K562 (cell line): ENCODE measurements around the gene HAP1. TPM values are rescaled to one million over a fixed set of nuclear protein-coding genes. Genes with fewer than 3 reads are reported as not detected.

ENCODE experiments used
- ATF1 ChIP-seq, 2 experiments: fragments of 450-650 bp in 1 of 2; IDR thresholded peaks; 2 replicates each; pipeline ENCODE4 v1.6.1; 2016; ENCODE audit warnings: missing compliant biosample characterization in 1 of 2, missing genetic modification characterization in 1 of 2
- BRF2 ChIP-seq: IDR thresholded peaks from 3 replicates; pipeline ENCODE4 v1.6.1; 2011; ENCODE audit warnings: borderline replicate concordance, mild to moderate bottlenecking; ENCODE audit not compliant: insufficient read length, insufficient read depth
- CGGBP1 ChIP-seq: fragments of 250-450 bp; sonication (Bioruptor Pico); IDR thresholded peaks from 2 replicates; pipeline ENCODE4 v1.9.0; 2021; ENCODE audit warnings: mild to moderate bottlenecking
- FOXP1 ChIP-seq: sonication (generic); formaldehyde crosslinking; IDR thresholded peaks from 2 replicates; pipeline ENCODE4 v1.8.0; 2022; ENCODE audit warnings: mild to moderate bottlenecking, missing genetic modification reagents
- GATAD2A ChIP-seq: fragments of 450-650 bp; IDR thresholded peaks from 2 replicates; pipeline ENCODE4 v1.6.1; 2017
- KLF16 ChIP-seq: IDR thresholded peaks from 2 replicates; pipeline ENCODE4 v1.6.1; 2016; ENCODE audit warnings: antibody characterized with exemption
- L3MBTL2 ChIP-seq: fragments of 450-650 bp; IDR thresholded peaks from 2 replicates; pipeline ENCODE4 v1.6.1; 2016; ENCODE audit warnings: mild to moderate bottlenecking, moderate library complexity
- LEF1 ChIP-seq: fragments of 450-650 bp; IDR thresholded peaks from 2 replicates; pipeline ENCODE4 v1.6.1; 2016; ENCODE audit warnings: mild to moderate bottlenecking
- NFATC3 ChIP-seq: fragments of 450-650 bp; IDR thresholded peaks from 2 replicates; pipeline ENCODE4 v1.6.1; 2017; ENCODE audit warnings: mild to moderate bottlenecking
- OTX1 ChIP-seq: fragments of 450-650 bp; formaldehyde crosslinking; IDR thresholded peaks from 2 replicates; pipeline ENCODE4 v1.4.0; 2022; ENCODE audit warnings: mild to moderate bottlenecking
- PHB2 ChIP-seq: fragments of 450-650 bp; IDR thresholded peaks from 2 replicates; pipeline ENCODE4 v1.6.1; 2017; ENCODE audit warnings: low read depth
- PRMT5 ChIP-seq: sonication (generic); formaldehyde crosslinking; IDR thresholded peaks from 2 replicates; pipeline ENCODE4 v1.5.0; 2020; ENCODE audit warnings: missing genetic modification reagents
- RHOXF2B ChIP-seq: fragments of 250-450 bp; sonication (Bioruptor Pico); conservative IDR thresholded peaks from 2 replicates; pipeline ENCODE4 v1.5.1; 2021
- SUPT5H ChIP-seq: fragments of 450-650 bp; IDR thresholded peaks from 2 replicates; pipeline ENCODE4 v1.6.1; 2016
- TFAP4 ChIP-seq: sonication (generic); formaldehyde crosslinking; IDR thresholded peaks from 2 replicates; pipeline ENCODE4 v1.8.0; 2022; ENCODE audit warnings: missing genetic modification reagents, mild to moderate bottlenecking, moderate library complexity, borderline replicate concordance
- U2AF1 ChIP-seq: fragments of 200-400 bp; formaldehyde crosslinking; optimal IDR thresholded peaks from 2 replicates; pipeline ENCODE3; 2017; ENCODE audit warnings: mild to moderate bottlenecking, low read depth, low read length, moderate library complexity
- ZBTB43 ChIP-seq: sonication (generic); formaldehyde crosslinking; IDR thresholded peaks from 2 replicates; pipeline ENCODE4 v1.8.0; 2023; ENCODE audit warnings: mild to moderate bottlenecking, missing genetic modification reagents
- ZNF280A ChIP-seq: fragments of 450-650 bp; IDR thresholded peaks from 2 replicates; pipeline ENCODE4 v1.6.1; 2018; ENCODE audit warnings: mild to moderate bottlenecking, low read depth; ENCODE audit not compliant: partially characterized antibody
- ZNF384 ChIP-seq: IDR thresholded peaks from 2 replicates; pipeline ENCODE4 v1.6.1; 2012; ENCODE audit warnings: low read depth, low read length, improper control_type of control experiment
- ZNF449 ChIP-seq: fragments of 250-450 bp; sonication (Bioruptor Pico); IDR thresholded peaks from 2 replicates; pipeline ENCODE4 v1.8.0; 2022; ENCODE audit warnings: moderate library complexity, mild to moderate bottlenecking, inconsistent platforms
- ZNF589 ChIP-seq: fragments of 200-800 bp; sonication (Bioruptor generic); IDR thresholded peaks from 2 replicates; pipeline ENCODE4 v1.6.1; 2016; ENCODE audit warnings: low read depth, missing genetic modification characterization, missing compliant biosample characterization
- polyA plus RNA-seq, 8 experiments: library from polyadenylated mRNA; depleted of rRNA in 4 of 8; stranded (reverse) in 5 of 8; unstranded in 3 of 8; fragments of >200 nt; fragmentation: Nextera tagmentation in 2 of 8; fragmentation: Illumina TruSeq in 1 of 8; extraction: Ambion mirVana in 2 of 8; extraction: Trizol in 1 of 8; gene quantifications; 2 replicates each; pipeline versions ENCODE4 v1.2.1 to v1.2.3, GENCODE V29; 2011 to 2014; ENCODE audit warnings: inconsistent platforms in 1 of 8, missing spikeins in 1 of 8
- total RNA-seq, 7 experiments: library from RNA; depleted of rRNA in 6 of 7; stranded (reverse); fragments of >200 nt in 6 of 7; fragmentation: Illumina TruSeq in 2 of 7; extraction: Trizol in 2 of 7; gene quantifications; 2 replicates each; pipeline versions ENCODE4 v1.2.1 to v1.2.3, GENCODE V29; 2011 to 2021; ENCODE audit warnings: low replicate concordance in 1 of 7

HAP1 gene
- total and polyA plus RNA-seq, 9 of the 15 experiments (the other 6 are each of a cell fraction or from before 2014, with no cell fraction given), result under 0.01 to 0.09 (median 0.04) TPM; not detected in 6

GRCh38 chr17:41688641-41689496 is 45.6 kb downstream of the HAP1 start, which contains the start of gene EIF1 (continued):
- TF ChIP-seq OTX1, result peak; percentile 98
- peak; percentile 98 for TF ChIP-seq U2AF1
- peak; percentile 6 for TF ChIP-seq CGGBP1 (CRISPR knock-in tag)
- TF ChIP-seq ATF1 (CRISPR knock-in tag; IDR thresholded peaks at IDR 0.05), result peak; percentile 87
- TF ChIP-seq ATF1 (tag; IDR thresholded peaks at IDR 0.05), result peak; percentile 99
- no peak for TF ChIP-seq LEF1
- TF ChIP-seq ZNF589, result peak; percentile 91; the same call in 1 of the 2 replicates
- no peak for TF ChIP-seq KLF16
- TF ChIP-seq L3MBTL2, result no peak
- no peak for TF ChIP-seq ZNF384
- peak; percentile 92; the same call in 1 of the 2 replicates for TF ChIP-seq FOXP1 (CRISPR knock-in tag)
- TF ChIP-seq BRF2, result no peak
- no peak for TF ChIP-seq RHOXF2B (CRISPR knock-in tag)
- peak; percentile 94; the same call in 1 of the 2 replicates for TF ChIP-seq TFAP4 (CRISPR knock-in tag)
- no peak for TF ChIP-seq ZBTB43 (CRISPR knock-in tag)
- no peak for TF ChIP-seq NFATC3
- TF ChIP-seq PHB2, result no peak
- TF ChIP-seq ZNF280A, result no peak
- peak; percentile 52; the same call in 1 of the 2 replicates for TF ChIP-seq ZNF449 (CRISPR knock-in tag)
- no peak for TF ChIP-seq GATAD2A
- peak; percentile 100 for TF ChIP-seq SUPT5H
- TF ChIP-seq PRMT5 (CRISPR knock-in tag), result no peak
